Vagina (tissue), 2 donors: ENCODE measurements around the gene NRG2.

ENCODE experiments used
- POLR2AphosphoS5 ChIP-seq, 2 donors: sonication (generic); formaldehyde crosslinking; IDR thresholded peaks; one replicate each; pipeline ENCODE4 v1.9.0; 2017; ENCODE audit warnings: antibody characterized with exemption in 2 of 2, mild to moderate bottlenecking in 2 of 2, low read depth in 1 of 2; ENCODE audit not compliant: insufficient read depth in 1 of 2
- TF ChIP-seq, protein P1 (sequence below), 3 experiments: fragments of 450-650 bp in 2 of 3; fragments of 200-600 bp in 1 of 3; sonication (generic) in 1 of 3; IDR thresholded peaks; one replicate each; pipeline ENCODE4 v1.5.1; 2017 to 2019; ENCODE audit warnings: antibody characterized with exemption in 3 of 3, mild to moderate bottlenecking in 2 of 3, moderate library complexity in 2 of 3

DNA sequence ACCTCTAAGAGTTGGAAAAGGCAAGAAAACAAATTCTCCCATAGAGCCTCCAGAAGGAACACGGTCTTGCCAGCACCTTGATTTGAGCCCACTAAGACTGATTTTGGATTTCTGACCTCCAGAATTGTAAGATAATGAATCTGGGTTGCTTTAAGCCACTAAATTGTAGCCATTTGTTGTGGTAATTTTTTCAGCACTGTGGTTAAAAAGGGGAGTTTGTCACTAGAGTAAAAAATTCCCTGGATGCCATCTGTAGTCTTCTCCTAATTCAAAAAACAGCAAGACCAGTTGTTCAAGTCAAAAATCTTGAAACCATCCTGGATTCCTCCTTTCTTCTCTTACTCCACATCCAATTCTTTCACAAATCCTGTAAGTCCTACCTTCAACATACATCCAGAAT lies 39.6 kb downstream of the NRG2 start:
- TF ChIP-seq, protein P1, sequence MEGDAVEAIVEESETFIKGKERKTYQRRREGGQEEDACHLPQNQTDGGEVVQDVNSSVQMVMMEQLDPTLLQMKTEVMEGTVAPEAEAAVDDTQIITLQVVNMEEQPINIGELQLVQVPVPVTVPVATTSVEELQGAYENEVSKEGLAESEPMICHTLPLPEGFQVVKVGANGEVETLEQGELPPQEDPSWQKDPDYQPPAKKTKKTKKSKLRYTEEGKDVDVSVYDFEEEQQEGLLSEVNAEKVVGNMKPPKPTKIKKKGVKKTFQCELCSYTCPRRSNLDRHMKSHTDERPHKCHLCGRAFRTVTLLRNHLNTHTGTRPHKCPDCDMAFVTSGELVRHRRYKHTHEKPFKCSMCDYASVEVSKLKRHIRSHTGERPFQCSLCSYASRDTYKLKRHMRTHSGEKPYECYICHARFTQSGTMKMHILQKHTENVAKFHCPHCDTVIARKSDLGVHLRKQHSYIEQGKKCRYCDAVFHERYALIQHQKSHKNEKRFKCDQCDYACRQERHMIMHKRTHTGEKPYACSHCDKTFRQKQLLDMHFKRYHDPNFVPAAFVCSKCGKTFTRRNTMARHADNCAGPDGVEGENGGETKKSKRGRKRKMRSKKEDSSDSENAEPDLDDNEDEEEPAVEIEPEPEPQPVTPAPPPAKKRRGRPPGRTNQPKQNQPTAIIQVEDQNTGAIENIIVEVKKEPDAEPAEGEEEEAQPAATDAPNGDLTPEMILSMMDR (IDR thresholded peaks at IDR 0.05) = no peak
- TF ChIP-seq POLR2AphosphoS5 (IDR thresholded peaks at IDR 0.05; ENCODE audit: insufficient read depth in 1 of 2, low read depth in 1 of 2) = no peak
